Measurements from ENCODE around the gene ZNF385B. TPM values are rescaled to one million over a fixed set of nuclear protein-coding genes. Genes with fewer than 3 reads are reported as not detected.
"Not testable (repeated sequence)": the region's sequence is repeated elsewhere in the genome, so short reads cannot be mapped to it uniquely, and the experiment has no call there.

ZNF385B gene
- total and polyA plus RNA-seq, 4 donors = 3.0 to 7.2 (median 3.9) TPM

DNA sequence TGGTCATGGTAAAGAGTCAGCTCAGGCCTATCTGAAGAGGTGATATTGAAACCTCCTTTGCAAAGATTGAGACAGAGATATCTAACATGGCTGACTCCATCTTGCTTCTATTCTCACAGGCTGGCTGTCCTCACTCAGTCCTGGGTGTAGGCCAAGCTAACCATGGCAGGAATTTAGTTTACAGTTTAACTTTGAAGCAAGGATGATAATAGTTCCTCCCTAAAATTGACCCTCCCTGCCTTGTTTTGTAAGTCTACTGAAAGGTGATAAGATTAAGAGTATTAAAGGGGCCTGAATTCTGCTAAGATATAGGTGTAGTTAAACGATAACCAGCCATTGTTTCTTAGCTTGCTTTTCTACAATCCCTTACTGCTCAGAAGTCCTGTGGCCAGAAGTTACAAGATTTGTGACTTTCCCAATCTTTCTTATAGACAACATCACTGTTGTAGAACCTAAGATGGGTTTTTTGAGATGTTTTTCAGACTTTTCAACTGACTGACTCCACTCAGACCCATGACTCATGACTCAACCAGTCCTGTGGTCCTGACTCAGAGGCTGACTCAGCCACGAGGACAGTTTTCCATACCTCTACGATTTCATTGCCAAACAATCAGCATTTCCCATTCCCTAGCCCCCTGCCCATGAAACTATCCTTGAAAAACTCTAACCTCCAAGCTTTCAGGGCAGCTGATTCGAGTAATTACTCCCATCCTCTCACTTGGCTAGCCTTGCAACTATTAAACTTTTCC, 401.1 kb downstream of the ZNF385B start:
- peaks cover 0 to 7% (median 6%) of the 10 kb centered on the region in 4 donors for H3K36me3 ChIP-seq (ENCODE audit: control insufficient read depth in 4 of 4, insufficient read depth in 3 of 4, low read depth in 1 of 4, low read length in 3 of 4)
- no peaks in the 10 kb centered on the region for H3K27me3 ChIP-seq (ENCODE audit: control insufficient read depth in 4 of 4, insufficient read depth in 4 of 4, low read length in 3 of 4)
- WGBS = 85% methylated on average over 4 of the region's 4 CpGs
- no peak overlapping the region for H3K4me3 ChIP-seq (ENCODE audit: low read depth in 1 of 3, low read length in 3 of 3)
- no peaks in the 10 kb centered on the region for H3K9me3 ChIP-seq (ENCODE audit: control insufficient read depth in 4 of 4, low read length in 3 of 4)
- H3K4me1 ChIP-seq (ENCODE audit: control insufficient read depth in 4 of 4, insufficient read depth in 4 of 4, low read length in 3 of 4) = no peaks in the 10 kb centered on the region
- no peak overlapping the region for H3K27ac ChIP-seq (ENCODE audit: low read depth in 1 of 2, low read length in 2 of 2)
- no peak overlapping the region for H3K9ac ChIP-seq (ENCODE audit: low read depth in 1 of 2, low read length in 2 of 2)
- TF ChIP-seq, protein P1, sequence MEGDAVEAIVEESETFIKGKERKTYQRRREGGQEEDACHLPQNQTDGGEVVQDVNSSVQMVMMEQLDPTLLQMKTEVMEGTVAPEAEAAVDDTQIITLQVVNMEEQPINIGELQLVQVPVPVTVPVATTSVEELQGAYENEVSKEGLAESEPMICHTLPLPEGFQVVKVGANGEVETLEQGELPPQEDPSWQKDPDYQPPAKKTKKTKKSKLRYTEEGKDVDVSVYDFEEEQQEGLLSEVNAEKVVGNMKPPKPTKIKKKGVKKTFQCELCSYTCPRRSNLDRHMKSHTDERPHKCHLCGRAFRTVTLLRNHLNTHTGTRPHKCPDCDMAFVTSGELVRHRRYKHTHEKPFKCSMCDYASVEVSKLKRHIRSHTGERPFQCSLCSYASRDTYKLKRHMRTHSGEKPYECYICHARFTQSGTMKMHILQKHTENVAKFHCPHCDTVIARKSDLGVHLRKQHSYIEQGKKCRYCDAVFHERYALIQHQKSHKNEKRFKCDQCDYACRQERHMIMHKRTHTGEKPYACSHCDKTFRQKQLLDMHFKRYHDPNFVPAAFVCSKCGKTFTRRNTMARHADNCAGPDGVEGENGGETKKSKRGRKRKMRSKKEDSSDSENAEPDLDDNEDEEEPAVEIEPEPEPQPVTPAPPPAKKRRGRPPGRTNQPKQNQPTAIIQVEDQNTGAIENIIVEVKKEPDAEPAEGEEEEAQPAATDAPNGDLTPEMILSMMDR (IDR thresholded peaks at IDR 0.05; ENCODE audit: low read depth, low read length, missing input control) = no peak
- TF ChIP-seq FOXA2 (IDR thresholded peaks at IDR 0.05) (no peak), GABPA (IDR thresholded peaks at IDR 0.05 in 1 of 2, conservative IDR thresholded peaks at IDR 0.05 in 1 of 2) (no peak), FOXA1 (IDR thresholded peaks at IDR 0.05) (no peak), RXRA (IDR thresholded peaks at IDR 0.05) (no peak), SP1 (IDR thresholded peaks at IDR 0.05) (no peak), EGR1 (IDR thresholded peaks at IDR 0.05; ENCODE audit: low read depth in 2 of 2) (no peak), RAD21 (IDR thresholded peaks at IDR 0.05) (no peak), TAF1 (conservative IDR thresholded peaks at IDR 0.05) (no peak), HNF4A (conservative IDR thresholded peaks at IDR 0.05) (no peak)
- TF ChIP-seq, protein P2, sequence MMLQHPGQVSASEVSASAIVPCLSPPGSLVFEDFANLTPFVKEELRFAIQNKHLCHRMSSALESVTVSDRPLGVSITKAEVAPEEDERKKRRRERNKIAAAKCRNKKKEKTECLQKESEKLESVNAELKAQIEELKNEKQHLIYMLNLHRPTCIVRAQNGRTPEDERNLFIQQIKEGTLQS (IDR thresholded peaks at IDR 0.05) = no peak
- TF ChIP-seq, protein P3, sequence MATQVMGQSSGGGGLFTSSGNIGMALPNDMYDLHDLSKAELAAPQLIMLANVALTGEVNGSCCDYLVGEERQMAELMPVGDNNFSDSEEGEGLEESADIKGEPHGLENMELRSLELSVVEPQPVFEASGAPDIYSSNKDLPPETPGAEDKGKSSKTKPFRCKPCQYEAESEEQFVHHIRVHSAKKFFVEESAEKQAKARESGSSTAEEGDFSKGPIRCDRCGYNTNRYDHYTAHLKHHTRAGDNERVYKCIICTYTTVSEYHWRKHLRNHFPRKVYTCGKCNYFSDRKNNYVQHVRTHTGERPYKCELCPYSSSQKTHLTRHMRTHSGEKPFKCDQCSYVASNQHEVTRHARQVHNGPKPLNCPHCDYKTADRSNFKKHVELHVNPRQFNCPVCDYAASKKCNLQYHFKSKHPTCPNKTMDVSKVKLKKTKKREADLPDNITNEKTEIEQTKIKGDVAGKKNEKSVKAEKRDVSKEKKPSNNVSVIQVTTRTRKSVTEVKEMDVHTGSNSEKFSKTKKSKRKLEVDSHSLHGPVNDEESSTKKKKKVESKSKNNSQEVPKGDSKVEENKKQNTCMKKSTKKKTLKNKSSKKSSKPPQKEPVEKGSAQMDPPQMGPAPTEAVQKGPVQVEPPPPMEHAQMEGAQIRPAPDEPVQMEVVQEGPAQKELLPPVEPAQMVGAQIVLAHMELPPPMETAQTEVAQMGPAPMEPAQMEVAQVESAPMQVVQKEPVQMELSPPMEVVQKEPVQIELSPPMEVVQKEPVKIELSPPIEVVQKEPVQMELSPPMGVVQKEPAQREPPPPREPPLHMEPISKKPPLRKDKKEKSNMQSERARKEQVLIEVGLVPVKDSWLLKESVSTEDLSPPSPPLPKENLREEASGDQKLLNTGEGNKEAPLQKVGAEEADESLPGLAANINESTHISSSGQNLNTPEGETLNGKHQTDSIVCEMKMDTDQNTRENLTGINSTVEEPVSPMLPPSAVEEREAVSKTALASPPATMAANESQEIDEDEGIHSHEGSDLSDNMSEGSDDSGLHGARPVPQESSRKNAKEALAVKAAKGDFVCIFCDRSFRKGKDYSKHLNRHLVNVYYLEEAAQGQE (IDR thresholded peaks at IDR 0.05) = no peak
- TF ChIP-seq, protein P4, sequence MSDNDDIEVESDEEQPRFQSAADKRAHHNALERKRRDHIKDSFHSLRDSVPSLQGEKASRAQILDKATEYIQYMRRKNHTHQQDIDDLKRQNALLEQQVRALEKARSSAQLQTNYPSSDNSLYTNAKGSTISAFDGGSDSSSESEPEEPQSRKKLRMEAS (IDR thresholded peaks at IDR 0.05) = no peak
- no peak for DNase-seq (ENCODE audit: low spot score)

DNA sequence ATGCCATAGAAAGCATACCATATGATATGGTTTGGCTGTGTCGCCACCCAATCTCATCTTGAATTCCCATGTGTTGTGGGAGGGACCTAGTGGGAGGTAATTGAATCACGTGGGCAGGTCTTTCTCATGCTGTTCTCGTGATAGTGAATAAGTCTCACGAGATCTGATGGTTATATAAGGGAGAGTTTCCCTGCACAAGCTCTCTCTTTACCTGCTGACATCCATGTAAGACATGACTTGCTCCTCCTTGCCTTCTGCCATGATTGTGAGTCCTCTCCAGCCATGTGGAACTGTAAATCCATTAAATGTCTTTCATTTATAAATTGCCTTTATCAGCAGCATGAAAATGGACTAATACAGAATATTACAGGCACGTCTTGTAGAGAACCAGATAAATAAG, 403.3 kb downstream of the ZNF385B start:
- not testable (repeated sequence) for H3K27ac ChIP-seq (ENCODE audit: low read depth in 1 of 2, low read length in 2 of 2); H3K36me3 ChIP-seq (ENCODE audit: control insufficient read depth in 4 of 4, insufficient read depth in 3 of 4, low read depth in 1 of 4, low read length in 3 of 4); DNase-seq (ENCODE audit: low spot score); H3K27me3 ChIP-seq (ENCODE audit: control insufficient read depth in 4 of 4, insufficient read depth in 4 of 4, low read length in 3 of 4); H3K9me3 ChIP-seq (ENCODE audit: control insufficient read depth in 4 of 4, low read length in 3 of 4); H3K9ac ChIP-seq (ENCODE audit: low read depth in 1 of 2, low read length in 2 of 2); H3K4me1 ChIP-seq (ENCODE audit: control insufficient read depth in 4 of 4, insufficient read depth in 4 of 4, low read length in 3 of 4); H3K4me3 ChIP-seq (ENCODE audit: low read depth in 1 of 3, low read length in 3 of 3)
- WGBS = 94% methylated on average over 5 of the region's 5 CpGs
